HG02943 (cell line): ENCODE measurements around the gene PTPRK.

Experiments used
- ATAC-seq: cut with Tn5 transposase; IDR thresholded peaks from one replicate; pipeline ENCODE4 v1.9.1; 2021; ENCODE audit warnings: mild to moderate bottlenecking, low read depth, moderate library complexity; ENCODE audit not compliant: unreplicated experiment

The PTPRK gene

DNA sequence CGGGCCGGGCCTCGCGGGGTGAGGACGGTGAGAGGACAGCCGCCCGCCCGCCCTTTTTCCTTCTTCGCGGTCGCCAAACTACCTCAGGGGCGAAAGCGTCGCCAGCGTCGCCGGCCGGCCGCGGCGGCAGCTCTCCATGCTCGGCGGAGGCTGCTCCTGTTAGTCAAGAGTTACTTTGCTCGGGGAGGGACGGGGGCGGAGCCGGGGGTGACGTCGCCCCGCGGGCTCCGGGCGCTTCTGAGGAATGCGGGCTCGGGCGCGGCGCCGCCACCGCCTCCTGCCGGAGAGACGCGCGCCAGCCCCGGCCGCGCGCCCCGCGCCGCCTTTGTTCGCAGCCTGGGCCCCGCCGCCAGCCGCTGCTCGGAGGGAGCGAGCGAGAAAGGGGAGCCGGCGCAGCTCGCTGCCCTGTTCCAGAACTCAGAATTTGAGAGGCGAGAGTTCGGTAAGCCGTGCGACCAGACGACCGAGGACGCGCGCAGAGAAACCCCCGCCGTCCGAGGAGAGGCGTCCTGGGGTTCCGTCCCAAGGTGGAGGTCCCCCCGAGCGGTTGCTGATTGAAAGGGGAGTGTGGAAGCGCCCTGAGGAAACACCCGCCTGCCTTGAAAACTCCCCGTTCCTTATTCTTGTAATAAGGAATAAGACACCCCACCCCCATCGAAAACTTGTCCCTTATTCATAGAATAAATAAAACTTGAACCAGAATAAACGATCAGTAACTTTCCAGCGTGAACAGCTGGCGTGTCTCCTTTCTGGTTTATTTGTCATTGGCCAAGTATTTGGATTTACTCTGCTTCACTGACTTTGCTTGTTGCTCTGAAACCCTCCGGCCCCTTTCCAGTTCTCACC, at the start of gene PTPRK:
TSS of gene PTPRK (minus strand) at position 164 of the 846 bp plus-strand sequence. CDS start 241 bp downstream, outside the sequence.
- ATAC-seq = peak; percentile 82

DNA sequence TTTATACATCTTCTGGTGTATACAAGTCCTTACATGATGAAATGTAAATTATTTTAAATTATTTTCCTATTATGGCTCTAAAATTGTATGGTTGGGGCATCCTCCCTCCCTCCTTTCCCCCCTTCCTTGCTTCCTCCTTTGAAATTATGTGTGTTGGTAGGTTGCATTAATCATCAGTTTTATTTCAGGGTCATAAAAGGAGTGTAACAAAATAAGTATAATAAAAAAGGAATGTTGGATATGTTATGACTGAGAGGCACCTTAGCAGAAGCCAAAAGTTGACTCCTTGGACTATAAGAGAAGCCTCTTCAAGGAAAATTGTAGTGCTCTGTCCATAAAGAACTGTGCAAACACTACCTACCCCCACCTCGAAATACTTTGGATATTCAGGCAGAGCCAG, 46.6 kb upstream of the PTPRK start:
- ATAC-seq = no peak

DNA sequence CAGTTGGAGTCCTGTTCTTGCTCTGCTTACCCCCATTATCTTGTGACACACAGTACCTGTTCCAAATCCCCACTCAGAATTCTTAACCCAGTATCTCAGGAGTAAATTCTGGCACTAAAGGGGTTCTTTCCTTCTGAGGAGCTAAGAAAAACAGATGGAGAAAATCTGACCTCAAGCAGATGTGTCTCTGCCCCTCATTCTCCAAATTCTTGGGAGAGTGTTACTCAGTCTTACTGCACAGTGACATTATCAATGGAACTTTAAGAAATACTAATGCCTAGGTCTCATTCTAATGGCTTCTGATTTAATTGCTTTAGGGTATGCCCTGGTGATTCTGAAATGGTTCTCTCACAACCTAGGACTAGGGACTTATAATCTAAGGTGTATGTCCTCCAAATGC, 40.6 kb upstream of the PTPRK start:
- ATAC-seq = no peak

DNA sequence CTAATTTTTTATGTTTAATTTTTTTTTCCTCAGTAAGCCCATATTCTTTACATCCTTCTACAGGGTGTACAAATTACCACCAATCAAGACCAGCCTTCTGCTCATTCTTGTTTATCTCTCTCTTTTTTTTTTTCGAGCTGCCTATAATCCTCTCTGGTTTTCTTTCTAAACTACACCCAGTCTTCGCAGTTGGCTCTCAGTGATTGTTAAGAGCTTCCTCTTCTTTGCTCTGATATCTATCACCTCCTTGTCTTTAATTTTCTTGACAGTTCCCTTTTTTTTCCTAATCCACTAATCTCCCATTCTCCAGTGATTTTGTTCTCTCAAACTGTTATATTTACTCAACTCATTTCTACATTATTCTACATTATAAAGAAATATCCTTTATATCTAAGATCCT, 38.5 kb upstream of the PTPRK start:
- ATAC-seq = no peak

DNA sequence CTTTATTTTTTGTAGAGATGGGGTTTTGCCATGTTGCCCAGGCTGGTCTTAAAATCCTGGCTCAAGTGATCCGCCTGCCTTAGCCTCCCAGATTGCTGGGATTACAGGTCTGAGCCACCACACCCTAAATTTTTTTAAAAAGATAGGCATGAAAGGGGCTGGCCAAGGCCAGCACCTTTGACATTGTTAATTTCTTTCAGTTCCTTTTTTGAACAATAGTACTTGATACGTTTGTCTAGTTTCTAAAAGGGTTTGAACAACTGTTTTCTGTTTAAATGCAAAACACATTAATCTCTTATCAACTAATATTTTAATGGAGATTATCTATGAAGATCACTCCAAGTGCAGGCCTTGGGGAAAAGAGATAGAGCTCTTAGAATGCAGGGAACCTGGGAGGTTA, 37.6 kb upstream of the PTPRK start:
- no peak for ATAC-seq

DNA sequence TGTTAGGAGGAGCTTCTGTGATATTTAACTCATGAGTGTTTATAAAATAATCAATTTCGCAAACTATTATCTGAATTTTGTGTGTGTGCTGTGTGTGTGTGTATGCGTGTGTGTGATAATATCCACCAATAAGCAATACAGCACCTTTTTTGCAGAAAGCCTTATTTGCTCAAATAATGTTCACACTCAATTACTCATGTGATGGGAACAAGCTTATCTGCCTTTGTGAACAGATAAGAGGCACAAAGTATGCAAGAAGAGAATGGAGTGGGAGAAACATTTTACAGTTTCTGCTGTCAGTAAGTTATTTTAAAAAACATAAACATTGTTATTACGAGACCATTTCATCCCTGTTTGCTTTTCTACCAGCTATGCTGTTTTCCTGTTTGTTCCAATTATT, 36.7 kb upstream of the PTPRK start:
- no peak for ATAC-seq

DNA sequence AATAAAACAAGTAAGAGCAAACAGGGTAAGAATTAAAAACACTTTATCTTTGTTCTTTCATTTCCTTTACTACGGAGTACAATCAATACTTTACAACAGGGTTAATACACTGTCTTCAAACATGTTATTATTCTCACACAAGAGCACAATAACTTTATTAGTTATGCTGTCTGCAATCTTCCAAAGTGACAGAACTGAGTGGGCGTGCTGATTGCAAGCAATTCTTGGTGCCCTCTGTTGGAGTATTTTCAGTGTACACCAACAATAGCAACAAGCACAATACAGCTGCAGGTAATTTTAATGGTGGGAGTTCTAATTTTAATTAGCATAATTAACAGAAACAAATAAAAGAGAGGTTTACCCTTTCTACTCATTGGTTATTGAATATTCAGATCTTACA, 33.9 kb upstream of the PTPRK start:
- ATAC-seq = no peak

DNA sequence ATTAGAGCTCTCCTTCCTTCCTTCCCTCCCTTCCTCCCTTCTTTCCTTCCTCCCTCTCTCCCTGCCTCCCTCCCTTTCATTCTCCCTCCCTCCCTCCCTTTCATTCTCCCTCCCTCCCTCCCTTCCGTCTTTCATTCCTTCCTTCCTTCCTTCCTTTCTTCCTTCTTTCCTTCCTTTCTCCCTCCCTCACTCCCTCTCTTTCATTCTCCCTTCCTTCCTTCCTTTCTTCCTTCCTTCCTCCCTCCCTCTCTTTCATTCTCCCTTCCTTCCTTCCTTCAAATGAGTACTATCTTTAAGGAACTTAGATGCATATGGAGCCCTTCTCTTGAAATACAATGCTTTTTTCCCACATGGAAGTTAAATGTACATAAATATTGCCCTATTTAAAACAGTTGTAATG, 20.9 kb upstream of the PTPRK start:
- ATAC-seq = no peak

DNA sequence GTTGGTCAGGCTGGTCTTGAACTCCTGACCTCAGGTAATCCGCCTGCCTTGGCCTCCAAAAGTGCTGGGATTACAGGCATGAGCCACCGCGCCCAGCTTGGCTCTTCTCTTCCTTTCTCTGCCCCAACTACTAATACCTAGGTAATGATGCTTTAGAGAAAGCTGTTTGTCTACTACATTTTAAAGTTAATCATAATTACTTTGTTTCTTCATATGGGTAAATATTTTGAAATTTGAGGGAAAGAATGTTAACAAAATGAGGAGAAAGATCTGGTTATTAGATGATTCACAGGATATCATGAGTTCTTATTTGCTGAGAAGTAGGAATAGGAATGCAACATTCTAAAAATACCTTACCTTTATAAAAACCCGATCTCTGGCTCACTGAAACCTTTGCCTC, 18.4 kb upstream of the PTPRK start:
- ATAC-seq = no peak

DNA sequence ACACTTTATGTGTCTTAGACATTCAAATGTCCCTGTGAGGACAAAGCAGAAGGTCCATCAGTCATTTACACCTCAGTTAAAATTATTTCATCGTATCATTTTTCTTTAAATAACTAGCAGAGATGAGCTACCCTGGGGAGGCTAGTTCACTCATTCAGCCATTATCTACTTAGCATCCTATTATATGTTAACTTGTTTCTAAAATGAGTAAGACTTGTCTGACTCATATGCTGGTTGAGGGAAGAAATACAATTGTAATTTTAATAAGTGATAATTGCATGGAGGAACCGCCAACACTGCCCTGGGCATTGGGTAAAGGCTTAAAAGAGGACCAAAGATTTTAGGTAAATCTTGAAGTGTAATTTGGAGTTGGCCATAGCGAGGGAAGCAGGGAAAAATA, 12.4 kb upstream of the PTPRK start:
- no peak for ATAC-seq

DNA sequence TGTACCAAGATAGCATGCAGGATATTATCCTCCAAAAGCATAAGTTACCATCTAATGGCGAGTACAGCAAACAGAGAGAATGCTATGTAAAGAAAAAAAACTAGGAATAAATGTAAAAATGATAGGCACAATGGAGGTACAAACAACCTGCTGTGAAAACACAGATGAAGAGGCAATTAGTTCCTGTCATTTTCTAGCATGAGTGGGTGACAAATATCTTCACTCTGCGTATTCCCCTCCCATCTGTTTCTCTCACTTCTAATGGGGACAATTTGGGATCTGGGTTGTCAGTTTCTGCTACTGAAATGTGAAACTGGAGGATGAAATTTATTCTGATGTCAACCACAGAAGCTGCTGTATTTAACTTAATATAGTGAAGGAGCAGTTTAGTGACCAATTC, 11.7 kb upstream of the PTPRK start:
- ATAC-seq = no peak

DNA sequence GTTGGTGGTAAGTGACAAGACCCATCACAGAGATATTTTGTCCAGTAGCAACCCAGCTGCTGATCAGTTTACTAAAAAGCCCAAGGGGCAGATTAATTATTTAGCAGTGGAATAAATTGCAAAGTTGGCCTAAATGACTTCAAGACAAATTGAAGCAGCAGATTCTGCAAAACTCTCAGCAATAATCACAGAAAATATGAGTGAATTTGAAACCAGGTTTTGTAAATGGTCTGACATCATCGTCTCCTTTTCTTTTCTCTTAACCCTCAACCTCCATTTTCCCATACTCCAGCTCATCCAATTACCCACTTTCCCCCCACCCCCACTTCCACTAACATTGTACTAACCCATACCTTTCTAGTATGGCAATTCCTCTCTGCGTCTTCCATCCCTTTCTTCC, 11.3 kb upstream of the PTPRK start:
- ATAC-seq = no peak

DNA sequence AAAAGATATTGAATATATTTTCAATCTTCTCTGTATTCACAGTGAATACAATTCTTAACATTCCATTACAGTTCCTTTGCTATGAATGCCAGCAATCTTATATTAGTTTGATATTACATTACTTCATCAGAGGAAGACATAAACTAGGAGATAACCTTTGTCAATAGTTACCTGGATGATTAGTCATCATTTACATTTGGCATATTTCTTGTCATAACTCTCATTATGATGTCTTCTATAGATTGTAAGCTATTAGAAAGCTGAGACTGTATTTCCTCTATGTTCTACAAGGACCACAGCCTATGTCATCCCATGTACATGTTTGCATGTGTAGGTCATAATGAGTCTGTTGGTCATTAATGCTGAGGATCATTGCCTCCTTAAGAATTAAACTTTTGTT, 7.8 kb upstream of the PTPRK start:
- ATAC-seq = no peak

DNA sequence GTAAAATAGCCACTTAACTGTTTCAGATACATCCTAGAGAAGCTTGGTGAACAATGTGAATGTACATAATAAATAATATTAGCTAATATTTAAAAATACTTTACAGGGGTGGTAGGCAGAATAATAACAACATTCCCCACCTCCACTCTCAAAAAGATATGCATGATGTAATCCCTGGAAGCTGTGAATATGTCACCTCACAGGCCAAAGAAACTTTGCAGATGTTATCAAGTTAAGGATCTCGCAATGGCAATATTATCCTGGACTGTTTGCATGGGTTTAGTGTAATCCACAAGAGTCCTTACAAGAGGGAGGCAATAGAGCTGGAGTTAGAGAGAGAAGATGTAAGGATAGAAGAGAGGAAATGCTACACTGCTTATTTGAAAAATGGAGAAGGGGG, 7.0 kb upstream of the PTPRK start:
- ATAC-seq = no peak

DNA sequence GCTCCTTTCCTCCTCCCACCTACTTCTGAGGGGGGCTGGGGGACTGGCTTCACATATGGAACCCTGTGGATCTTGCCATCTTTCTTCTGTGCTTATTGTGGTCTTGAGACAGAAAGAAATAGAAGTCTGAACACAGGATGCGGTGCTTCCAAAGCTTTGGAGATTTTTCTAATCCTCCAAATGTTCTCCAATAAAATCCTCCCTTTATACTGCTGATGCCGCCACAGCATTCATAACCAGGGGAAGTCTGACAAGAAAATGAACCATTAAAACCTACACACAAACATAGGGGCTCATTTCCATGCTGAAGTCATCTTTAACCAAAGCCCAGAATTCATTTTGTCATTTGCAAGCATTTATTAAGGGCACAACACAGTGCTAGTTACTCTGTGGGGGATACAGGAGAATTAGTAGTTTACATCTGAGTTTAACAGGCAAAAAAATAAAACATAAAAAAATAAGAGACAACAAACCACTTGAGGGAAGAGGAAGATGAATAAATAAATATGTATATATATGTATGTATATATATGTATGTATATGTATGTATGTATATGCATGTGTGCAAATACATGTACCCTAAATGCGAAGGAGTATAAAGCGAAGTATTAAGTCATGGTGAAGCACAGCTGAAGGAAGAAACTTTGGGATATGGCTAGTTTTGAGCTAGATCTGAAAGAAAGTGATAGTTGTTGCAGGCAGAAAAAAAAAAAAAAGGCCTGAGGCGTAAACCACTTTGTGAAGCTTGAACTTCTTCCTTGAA, 5.9 kb upstream of the PTPRK start:
- no peak for ATAC-seq

DNA sequence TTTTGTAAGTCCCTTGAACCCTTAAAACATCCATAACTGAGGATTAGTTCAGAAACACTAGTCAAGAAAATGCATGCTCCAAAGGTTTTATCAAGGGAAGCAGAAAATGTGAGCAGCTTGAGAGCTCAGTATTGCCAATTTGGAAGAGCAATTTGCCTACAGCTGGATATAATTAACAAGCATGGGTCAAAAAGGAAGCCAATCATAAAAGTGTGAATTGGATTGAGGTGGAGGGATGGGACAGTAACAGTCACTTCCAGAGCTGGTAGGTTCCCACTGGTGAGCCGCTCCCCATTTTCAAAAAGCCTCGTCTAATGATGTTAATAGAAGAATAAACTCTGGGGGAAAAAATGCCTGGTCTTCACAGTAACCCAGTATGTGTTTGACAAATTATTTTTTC, 5.0 kb upstream of the PTPRK start:
- ATAC-seq = no peak

DNA sequence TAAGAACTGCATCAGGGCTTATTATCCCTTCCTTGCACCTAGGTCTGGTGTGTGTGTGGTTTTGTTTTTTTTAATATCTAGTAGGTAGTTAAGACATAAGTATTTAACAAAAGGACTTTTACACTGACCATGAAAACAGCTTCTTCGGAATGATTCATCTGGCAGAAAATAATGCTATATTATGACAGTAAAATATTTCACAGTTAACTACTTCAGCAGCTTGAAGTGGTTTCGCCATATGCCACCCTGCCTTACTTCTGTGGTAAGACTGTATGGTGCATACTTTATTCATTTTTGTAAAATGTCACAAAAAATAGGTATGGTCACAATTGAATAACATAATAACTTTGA, 858 bp upstream of the PTPRK start:
- ATAC-seq = no peak

DNA sequence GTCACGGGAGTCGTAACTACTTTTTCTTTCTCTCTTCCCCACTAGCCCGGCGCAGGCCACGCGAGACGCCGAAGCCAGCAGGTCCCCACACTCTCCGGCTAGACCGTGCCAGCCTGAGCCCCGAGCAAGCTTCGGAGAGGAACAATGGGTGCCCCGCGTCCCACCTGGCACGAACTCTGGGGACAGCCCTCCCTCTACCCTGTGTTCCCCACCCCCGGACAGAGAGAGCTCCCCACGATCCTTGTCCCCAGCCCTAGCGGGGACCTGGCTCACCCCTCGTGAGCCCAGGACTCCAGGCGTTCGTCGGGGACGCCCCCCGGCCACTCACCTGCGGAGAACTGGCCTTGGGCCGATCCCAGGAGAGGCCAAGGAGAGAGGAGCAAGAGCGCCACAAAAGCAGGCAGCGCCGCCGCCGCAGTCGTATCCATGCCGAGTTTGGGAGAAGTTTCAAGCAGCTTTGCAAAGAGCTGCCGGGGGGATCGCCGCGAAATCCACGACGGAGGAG, 416 bp downstream of the PTPRK start:
- peak; percentile 35 for ATAC-seq

DNA sequence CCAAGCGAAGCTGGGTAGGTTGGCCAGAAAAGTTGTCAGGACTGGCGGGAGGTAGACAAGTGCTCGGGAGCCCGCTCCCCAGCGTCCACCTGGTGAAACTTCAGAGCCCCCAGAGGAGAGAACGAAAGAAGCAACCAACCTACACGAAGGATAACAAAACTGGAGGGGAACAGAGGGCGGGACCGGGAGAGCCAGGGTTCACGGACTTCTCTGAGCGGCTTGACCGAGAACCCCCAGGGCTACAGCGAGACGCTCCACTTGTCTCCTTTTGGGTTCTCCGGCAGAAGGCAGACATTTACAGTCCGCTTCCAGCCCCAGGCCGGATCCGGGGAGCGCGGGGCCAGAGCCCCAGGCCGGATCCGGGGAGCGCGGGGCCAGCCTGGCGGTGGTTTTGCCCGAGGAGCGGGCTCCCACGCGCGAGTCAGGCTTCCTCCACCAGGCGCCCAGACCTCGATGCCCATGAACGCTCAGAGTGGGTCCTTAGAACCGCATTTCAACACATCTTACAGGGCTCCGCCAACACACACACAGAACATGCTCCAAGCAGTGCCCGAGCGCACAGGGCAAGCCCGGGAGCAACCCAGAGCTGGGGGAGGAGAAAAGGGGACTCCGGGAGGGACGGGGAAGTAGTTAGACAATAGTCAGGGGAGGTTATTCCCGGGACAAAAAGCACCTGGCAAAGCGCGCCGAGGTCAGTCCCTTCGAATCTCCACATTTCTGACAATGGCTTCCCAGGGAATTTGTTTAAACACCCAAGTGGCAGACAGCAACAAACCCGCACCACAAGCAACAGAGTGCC, 1.1 kb downstream of the PTPRK start:
- ATAC-seq = peak; percentile 30

DNA sequence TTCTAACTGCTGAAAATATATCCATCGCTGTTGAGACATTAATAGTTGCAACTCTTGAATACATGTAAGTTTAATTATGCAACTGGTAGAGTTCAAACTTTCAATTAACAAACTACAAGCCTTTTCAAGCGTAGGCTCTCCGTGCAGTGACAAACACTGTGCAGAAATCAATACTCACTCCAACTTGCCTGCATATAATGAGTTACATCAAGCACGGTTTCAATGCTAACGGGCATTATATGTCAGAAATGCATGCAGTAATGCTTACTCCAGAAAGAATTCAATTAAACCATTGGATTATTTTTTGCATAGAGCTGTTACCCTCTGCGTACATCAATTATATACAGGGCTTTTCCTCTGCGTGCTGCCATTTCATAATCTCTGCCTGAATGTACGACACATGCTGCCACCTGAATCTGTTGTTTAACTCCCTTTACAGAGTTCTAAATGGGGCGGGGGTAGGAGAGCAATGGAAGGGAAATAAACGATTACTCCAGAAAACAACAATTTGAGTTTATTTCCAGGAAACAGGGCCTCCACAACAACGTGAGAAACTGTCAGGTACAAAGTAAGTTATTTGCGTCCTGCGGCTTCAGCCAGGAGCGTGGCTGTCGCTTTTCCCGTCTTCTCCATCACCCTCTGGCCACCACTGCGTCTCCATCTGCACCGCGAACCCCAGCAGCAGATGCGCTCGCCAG, 1.8 kb downstream of the PTPRK start:
- ATAC-seq = no peak
